Stimulated activated naive CD8-positive, alpha-beta T cell treated with anti-CD3 and anti-CD28 coated beads, Interleukin-15, Interleukin-2, amounts not matched to agents 100 ng/mL and 50 ng/mL, for 24 hours (primary cell): ENCODE measurements around the gene PRRC2B.
"Not testable (repeated sequence)": the region's sequence is repeated elsewhere in the genome, so short reads cannot be mapped to it uniquely, and the experiment has no call there.

Source experiments
- H3K27ac Mint-ChIP-seq: one replicate; pipeline ENCODE4 v1.8.0; 2021; ENCODE audit warnings: mild to moderate bottlenecking, mixed read lengths
- H3K27me3 Mint-ChIP-seq: one replicate; pipeline ENCODE4 v1.8.0; 2021; ENCODE audit warnings: mixed read lengths
- H3K36me3 Mint-ChIP-seq: one replicate; pipeline ENCODE4 v1.8.0; 2021; ENCODE audit warnings: low read depth, mixed read lengths
- H3K4me1 Mint-ChIP-seq: one replicate; pipeline ENCODE4 v1.8.0; 2021; ENCODE audit warnings: low read depth, mixed read lengths
- H3K4me3 Mint-ChIP-seq: one replicate; pipeline ENCODE4 v1.8.0; 2021; ENCODE audit warnings: mild to moderate bottlenecking, mixed read lengths
- H3K9me3 Mint-ChIP-seq: one replicate; pipeline ENCODE4 v1.8.0; 2021; ENCODE audit warnings: mixed read lengths

PRRC2B gene

DNA sequence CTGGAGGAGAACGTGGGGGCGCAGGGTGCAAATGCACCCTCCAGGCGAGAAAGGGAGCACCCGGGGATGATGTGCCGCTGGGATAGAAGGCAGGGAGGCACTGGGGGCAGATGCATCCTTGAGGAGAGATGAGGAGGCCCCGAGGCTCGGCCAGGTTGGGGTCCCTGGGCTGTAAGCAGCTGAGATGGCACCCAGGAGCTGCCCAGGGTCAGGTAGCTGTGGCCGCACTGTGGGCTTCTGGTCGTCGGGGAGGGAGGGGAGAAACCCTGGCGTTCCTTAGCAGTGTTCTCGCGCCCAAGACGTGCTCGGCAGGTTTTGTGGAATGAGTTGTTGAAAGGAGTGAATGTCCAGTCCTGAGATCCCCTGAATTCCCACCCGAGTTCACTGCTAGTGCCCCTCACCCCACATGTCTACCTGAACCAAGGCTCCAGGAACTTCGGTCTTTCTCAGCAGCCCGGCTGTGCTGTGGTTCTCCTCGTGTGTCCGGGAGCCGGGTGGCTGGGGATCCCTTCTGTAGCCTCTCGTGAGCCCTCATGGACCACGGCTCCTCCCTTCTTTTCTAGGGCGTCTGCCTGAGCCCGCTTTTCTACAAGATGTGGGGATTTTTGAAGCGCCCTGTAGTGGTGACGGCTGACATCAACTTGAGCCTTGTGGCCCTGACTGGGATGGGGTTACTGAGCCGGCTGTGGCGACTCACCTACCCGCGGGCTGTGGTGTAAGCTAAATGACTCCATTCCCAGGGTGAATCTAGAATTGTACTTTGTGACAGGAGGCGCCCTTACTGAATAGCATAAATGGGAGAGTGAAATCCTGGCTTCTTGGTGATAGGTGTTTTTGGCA, 110.0 kb downstream of the PRRC2B start:
- peaks cover 34% of the 10 kb centered on the region for H3K36me3 Mint-ChIP-seq
- H3K27me3 Mint-ChIP-seq: no peaks in the 10 kb centered on the region
- peaks cover 59% of the 10 kb centered on the region for H3K4me1 Mint-ChIP-seq
- H3K27ac Mint-ChIP-seq: peak overlapping the region; percentile 88
- H3K9me3 Mint-ChIP-seq: no peaks in the 10 kb centered on the region
- peak overlapping the region; percentile 94 for H3K4me3 Mint-ChIP-seq

DNA sequence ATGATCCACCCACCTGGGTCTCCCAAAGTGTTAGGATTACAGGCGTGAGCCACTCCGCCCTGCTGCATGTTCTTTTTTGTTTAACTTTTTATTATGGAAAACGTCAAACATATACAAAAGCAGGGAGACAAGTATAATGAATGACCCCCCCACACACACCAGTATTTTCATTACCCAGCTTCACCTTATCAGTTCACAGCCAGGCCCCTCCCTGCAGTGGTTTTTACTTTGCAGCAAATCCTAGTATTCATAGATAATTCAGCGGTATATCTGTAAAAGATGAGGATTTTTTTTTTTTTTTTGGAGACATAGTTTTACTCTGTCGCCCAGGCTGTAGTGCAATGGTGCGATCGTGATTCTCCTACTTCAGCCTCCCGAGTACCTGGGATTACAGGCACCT, 111.1 kb downstream of the PRRC2B start:
- Mint-ChIP-seq H3K27me3 (no peaks in the 10 kb centered on the region), H3K9me3 (no peaks in the 10 kb centered on the region), H3K4me3 (no peak overlapping the region), H3K4me1 (peaks cover 49% of the 10 kb centered on the region), H3K36me3 (peaks cover 27% of the 10 kb centered on the region), H3K27ac (no peak overlapping the region)

DNA sequence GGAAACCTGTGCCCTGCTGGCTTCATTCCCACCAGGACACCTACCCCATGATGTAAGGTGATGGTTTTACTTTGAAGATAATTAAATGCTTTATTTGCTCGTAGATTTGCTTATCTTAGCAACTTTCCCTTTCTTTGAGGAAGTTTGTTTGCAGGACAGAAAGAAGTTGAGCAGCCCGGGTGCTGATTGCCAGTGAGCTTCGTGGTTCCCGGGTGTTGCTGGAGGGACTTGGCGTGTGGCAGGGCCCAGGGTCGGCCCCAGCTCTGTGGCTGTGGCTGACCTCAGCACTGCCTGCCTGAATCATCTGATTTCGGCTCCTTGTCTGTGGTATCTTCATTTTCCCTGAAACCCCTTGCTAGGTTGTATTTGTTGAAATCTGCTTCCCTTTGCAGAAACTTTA, 117.5 kb downstream of the PRRC2B start:
- Mint-ChIP-seq H3K9me3 (no peaks in the 10 kb centered on the region), H3K36me3 (peaks cover 24% of the 10 kb centered on the region), H3K4me1 (no peaks in the 10 kb centered on the region), H3K27me3 (no peaks in the 10 kb centered on the region), H3K27ac (no peak overlapping the region), H3K4me3 (no peak overlapping the region)

DNA sequence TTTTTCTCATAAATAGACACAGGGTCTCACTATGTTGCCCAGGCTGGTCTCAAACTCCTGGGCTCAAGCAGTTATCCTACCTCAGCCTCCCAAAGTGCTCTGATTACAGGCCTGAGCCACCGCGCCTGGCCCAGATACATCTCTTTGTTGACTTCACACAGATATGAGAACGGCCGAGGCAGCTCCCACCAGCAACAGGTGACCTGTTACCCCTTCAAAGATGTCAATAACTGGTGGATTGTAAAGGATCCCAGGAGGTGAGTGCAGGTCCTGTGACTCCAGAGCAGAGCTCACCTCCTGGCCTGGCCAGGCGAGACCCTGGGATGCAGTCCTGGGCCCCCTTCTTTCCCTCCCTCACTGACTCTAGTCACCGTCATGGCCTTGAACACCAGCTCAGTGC, 118.0 kb downstream of the PRRC2B start:
- Mint-ChIP-seq H3K4me3 (no peak overlapping the region), H3K4me1 (no peaks in the 10 kb centered on the region), H3K36me3 (peaks cover 22% of the 10 kb centered on the region), H3K27me3 (no peaks in the 10 kb centered on the region), H3K27ac (no peak overlapping the region), H3K9me3 (no peaks in the 10 kb centered on the region)

DNA sequence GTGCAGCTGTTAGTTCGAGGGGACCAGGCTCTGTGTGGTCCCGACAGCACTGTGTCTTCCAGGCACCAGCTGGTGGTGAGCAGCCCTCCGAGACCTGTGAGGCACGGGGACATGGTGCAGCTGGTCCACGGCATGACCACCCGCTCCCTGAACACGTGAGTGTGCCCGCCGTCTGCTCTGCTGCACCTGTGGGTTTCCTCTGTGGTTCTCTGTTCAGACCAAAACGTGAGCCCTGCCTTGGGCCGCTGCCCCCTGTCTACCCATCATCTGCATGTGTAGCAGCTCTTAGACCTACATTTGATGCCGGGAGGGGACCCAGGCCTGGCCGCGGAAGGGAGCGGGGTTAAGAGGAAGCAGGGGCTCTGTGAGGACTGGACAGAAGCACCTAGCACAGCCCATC, 119.3 kb downstream of the PRRC2B start:
- no peaks in the 10 kb centered on the region for H3K27me3 Mint-ChIP-seq
- H3K36me3 Mint-ChIP-seq: peaks cover 28% of the 10 kb centered on the region
- no peak overlapping the region for H3K27ac Mint-ChIP-seq
- H3K9me3 Mint-ChIP-seq: no peaks in the 10 kb centered on the region
- H3K4me3 Mint-ChIP-seq: no peak overlapping the region
- H3K4me1 Mint-ChIP-seq: no peaks in the 10 kb centered on the region

DNA sequence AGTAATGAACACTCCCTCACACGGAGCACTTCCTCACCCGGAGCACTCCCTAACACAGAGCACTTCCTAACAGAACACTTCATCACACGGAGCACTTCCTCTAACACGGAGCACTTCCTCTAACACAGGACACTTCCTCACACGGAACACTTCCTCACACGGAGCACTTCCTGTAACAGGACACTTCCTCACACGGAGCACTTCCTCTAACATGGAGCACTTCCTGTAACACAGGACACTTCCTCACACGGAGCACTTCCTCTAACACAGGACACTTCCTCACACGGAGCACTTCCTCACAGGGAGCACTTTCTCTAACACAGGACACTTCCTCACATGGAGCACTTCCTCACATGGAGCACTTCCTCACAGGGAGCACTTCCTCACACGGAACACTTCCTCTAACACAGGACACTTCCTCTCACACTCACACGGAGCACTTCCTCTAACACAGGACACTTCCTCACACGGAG, 121.7 kb downstream of the PRRC2B start:
- not testable (repeated sequence) for H3K4me1 Mint-ChIP-seq, H3K9me3 Mint-ChIP-seq, H3K4me3 Mint-ChIP-seq, H3K27ac Mint-ChIP-seq, H3K27me3 Mint-ChIP-seq
- peaks cover 34% of the 10 kb centered on the region for H3K36me3 Mint-ChIP-seq

DNA sequence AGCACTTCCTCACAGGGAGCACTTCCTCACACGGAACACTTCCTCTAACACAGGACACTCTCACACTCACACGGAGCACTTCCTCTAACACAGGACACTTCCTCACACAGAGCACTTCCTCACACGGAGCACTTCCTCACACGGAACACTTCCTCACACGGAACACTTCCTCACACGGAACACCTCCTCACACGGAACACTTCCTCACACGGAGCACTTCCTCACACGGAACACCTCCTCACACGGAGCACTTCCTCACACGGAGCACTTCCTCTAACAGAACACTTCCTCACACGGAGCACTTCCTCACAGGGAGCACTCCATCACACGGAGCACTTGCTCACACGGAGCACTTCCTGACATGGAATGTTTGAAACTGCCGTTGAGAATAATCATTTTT, 122.2 kb downstream of the PRRC2B start:
- no peaks in the 10 kb centered on the region for H3K9me3 Mint-ChIP-seq
- no peak overlapping the region for H3K27ac Mint-ChIP-seq
- peaks cover 36% of the 10 kb centered on the region for H3K36me3 Mint-ChIP-seq
- no peaks in the 10 kb centered on the region for H3K4me1 Mint-ChIP-seq
- H3K4me3 Mint-ChIP-seq: no peak overlapping the region
- no peaks in the 10 kb centered on the region for H3K27me3 Mint-ChIP-seq

DNA sequence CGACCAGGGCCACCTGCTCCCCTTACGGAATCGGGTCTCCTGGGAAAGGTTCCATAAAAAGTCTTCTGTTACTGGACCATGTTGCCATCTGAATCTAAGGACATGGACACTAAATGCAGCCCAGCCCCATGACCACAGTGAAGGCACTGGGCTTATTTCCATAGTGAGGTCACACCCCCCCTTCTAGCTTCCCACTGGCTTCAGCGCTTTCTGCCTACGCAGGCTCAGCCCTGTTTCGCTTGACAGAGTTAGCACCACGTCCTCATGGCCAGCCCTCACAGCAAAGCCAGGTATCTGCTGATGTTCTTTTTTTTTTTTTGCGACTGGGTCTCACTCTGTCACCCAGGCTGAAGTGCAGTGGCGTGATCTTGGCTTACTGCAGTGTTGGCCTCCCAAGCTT, 123.0 kb downstream of the PRRC2B start:
- no peak overlapping the region for H3K4me3 Mint-ChIP-seq
- H3K27me3 Mint-ChIP-seq: no peaks in the 10 kb centered on the region
- H3K36me3 Mint-ChIP-seq: peaks cover 32% of the 10 kb centered on the region
- H3K4me1 Mint-ChIP-seq: no peaks in the 10 kb centered on the region
- no peak overlapping the region for H3K27ac Mint-ChIP-seq
- no peaks in the 10 kb centered on the region for H3K9me3 Mint-ChIP-seq

DNA sequence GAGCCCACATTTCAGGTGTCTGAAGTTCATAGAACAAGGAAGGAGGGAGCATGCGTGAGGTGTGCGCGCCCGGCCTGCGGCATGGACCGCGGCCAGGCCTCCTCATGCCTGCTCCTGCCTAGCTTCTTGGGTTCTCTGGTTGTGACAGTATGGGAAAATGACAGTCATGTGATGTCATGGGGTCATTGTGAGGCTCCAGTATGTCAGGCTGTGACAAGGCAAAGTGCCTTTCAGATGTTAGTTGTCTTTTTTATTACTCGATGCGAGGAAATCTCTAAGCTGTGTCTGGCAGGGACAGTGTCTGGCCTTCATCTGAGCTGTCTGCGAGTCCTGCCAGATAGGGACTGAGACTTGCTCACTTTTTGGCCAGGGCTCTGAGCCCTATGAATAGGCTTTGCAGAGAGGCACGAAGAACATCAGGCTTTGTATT, 123.9 kb downstream of the PRRC2B start:
- Mint-ChIP-seq H3K27ac (no peak overlapping the region), H3K4me1 (no peaks in the 10 kb centered on the region), H3K27me3 (no peaks in the 10 kb centered on the region), H3K9me3 (no peaks in the 10 kb centered on the region), H3K4me3 (no peak overlapping the region), H3K36me3 (peaks cover 32% of the 10 kb centered on the region)

DNA sequence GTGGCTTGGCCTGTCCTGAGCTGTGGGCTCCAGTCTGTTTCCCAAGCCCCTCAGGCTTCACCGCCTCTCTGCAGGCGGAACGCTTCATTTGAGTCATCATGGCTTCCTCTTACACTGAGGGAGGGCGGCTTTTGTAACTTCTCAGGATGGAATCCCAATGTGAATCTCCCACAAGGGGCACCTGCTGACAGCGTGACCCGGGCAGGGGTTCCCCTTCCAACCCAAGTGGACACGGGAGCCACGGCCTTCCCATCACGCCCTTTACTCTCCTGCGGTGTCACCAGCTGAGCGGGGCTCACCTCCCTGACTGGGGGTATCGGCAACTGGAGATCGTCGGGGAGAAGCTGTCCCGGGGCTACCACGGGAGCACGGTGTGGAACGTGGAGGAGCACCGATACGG, 124.7 kb downstream of the PRRC2B start:
- Mint-ChIP-seq H3K27me3 (no peaks in the 10 kb centered on the region), H3K4me1 (no peaks in the 10 kb centered on the region), H3K36me3 (peaks cover 37% of the 10 kb centered on the region), H3K27ac (no peak overlapping the region), H3K4me3 (no peak overlapping the region), H3K9me3 (no peaks in the 10 kb centered on the region)

DNA sequence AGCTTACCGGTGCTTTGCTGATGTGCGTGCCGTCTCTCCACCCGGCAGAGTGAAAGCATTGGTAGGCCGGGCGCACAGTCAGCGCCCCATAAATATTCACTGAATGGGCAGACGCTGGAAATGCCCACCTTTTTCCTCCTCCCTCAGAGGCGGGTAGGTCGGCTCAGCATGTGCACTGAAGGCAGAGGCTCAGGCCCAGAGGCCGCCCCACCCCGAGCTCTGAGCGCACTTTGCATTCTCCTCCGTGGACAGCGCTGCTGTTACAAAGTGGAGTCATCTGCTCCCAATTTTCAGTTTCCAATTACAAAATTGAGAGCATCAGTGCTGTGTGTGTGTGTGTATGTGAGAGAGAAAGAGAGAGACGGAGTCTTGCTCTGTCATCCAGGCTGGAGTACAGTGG, 126.6 kb downstream of the PRRC2B start:
- Mint-ChIP-seq H3K9me3 (no peaks in the 10 kb centered on the region), H3K4me3 (no peak overlapping the region), H3K36me3 (peaks cover 48% of the 10 kb centered on the region), H3K4me1 (no peaks in the 10 kb centered on the region), H3K27me3 (no peaks in the 10 kb centered on the region), H3K27ac (no peak overlapping the region)

DNA sequence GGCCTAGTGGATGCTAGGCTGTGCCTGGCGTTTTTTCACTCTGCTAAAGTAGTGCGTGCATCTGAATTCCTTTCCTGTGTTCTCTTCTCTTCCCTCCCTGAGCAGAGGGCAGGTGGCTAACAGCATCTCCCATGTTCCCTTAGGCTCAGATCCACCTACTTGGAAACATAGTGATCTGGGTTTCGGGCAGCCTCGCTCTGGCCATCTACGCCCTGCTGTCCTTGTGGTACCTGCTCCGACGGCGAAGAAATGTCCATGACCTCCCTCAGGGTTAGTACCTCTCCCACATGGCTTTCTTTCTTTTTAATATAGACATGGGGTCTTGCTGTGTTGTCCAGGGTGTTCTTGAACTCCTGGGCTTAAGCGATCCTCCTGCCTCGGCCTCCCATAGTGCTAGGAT, 127.3 kb downstream of the PRRC2B start:
- Mint-ChIP-seq H3K9me3 (no peaks in the 10 kb centered on the region), H3K4me1 (no peaks in the 10 kb centered on the region), H3K27me3 (no peaks in the 10 kb centered on the region), H3K4me3 (no peak overlapping the region), H3K27ac (no peak overlapping the region), H3K36me3 (peaks cover 55% of the 10 kb centered on the region)

DNA sequence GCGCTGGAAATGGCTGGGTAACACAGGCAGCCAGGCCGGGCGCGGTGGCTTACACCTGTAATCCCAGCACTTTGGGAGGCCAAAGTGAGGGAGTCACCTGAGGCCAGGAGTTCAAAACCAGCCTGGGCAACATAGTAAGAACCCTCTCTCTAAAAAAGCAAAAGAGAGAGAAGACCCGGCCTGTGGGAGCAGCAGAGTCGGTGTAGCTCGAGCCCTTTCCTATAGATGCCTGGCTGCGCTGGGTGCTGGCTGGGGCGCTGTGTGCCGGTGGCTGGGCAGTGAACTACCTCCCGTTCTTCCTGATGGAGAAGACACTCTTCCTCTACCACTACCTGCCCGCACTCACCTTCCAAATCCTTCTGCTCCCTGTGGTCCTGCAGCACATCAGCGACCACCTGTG, 127.9 kb downstream of the PRRC2B start:
- no peak overlapping the region for H3K4me3 Mint-ChIP-seq
- no peaks in the 10 kb centered on the region for H3K4me1 Mint-ChIP-seq
- H3K9me3 Mint-ChIP-seq: no peaks in the 10 kb centered on the region
- no peaks in the 10 kb centered on the region for H3K27me3 Mint-ChIP-seq
- H3K36me3 Mint-ChIP-seq: peaks cover 60% of the 10 kb centered on the region
- H3K27ac Mint-ChIP-seq: no peak overlapping the region

DNA sequence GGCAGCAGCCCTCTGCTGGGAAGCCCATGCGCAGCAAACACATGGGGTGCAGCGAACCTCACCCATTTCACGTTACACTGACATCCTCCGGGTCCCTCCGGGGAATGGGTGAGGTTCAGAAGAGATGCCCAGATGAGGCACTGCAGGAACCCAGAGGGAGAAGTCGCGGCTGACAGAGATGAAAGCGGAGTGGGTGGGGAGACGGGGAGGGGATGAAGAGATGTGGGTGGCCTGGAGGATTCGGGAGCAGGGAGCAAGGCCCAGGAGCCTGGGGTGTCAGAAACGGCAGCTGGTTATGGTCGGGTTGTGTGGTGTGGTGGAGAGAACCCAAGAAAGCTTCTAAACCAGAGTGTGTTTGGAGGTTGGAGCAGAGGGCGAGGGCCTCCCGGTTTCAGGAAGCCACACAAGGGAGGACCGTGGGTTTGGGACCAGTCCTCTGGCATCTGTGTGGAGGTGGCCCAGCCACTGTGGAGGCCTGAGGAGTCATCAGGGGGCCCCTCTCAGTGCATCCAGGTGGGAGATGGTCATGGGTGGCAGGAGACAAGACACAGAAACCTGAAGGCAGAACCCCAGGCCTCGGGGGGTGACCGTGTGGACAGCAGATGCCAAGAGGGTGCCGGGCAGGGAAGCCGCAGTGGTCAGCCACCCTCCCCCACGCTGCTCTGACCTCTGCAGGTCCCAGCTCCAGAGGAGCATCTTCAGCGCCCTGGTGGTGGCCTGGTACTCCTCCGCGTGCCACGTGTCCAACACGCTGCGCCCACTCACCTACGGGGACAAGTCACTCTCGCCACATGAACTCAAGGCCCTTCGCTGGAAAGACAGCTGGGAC, 128.6 kb downstream of the PRRC2B start:
- Mint-ChIP-seq H3K4me3 (no peak overlapping the region), H3K9me3 (no peaks in the 10 kb centered on the region), H3K27ac (no peak overlapping the region), H3K36me3 (peaks cover 64% of the 10 kb centered on the region), H3K4me1 (no peaks in the 10 kb centered on the region), H3K27me3 (no peaks in the 10 kb centered on the region)

DNA sequence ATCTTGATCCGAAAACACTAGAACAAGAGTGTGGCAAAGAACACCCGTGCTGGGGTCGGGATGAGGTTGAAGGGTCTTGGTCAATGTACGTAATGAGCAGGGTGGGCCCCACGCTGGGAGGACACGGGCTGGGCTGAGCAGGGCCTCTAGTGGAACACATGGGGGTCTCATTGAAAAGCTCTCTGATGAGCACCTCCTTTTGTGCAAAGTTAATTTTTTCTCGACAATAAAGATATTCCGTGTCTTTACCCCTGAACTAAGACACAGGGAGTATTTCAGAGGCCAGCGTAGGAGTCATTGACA, 129.2 kb downstream of the PRRC2B start:
- Mint-ChIP-seq H3K27me3 (no peaks in the 10 kb centered on the region), H3K27ac (no peak overlapping the region), H3K36me3 (peaks cover 63% of the 10 kb centered on the region), H3K4me1 (no peaks in the 10 kb centered on the region), H3K4me3 (no peak overlapping the region), H3K9me3 (no peaks in the 10 kb centered on the region)
